ENCODE results near the gene PRTN3.

PRTN3 gene

DNA sequence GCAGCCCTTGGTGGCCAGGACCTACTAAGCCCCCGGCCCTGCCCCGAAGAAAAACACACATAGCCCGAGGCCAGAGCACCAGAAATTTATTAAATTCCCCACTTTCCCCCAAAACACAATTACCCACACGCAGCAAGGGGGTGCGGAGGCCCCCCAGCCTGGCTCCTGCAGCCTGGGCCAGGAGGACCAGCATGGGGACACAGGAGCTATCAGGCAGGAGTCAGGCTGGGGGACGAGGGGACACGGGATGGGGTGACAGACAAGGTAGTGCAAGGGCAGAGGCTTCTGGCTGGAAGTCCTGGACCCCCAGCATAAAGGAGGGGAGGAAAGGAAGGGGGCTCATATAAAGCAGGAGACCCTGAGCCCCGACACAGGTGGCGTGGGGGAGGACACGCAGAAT lies 55.6 kb downstream of the PRTN3 start:
- no peak overlapping the region for H3K27ac ChIP-seq
- TF ChIP-seq, protein P1, sequence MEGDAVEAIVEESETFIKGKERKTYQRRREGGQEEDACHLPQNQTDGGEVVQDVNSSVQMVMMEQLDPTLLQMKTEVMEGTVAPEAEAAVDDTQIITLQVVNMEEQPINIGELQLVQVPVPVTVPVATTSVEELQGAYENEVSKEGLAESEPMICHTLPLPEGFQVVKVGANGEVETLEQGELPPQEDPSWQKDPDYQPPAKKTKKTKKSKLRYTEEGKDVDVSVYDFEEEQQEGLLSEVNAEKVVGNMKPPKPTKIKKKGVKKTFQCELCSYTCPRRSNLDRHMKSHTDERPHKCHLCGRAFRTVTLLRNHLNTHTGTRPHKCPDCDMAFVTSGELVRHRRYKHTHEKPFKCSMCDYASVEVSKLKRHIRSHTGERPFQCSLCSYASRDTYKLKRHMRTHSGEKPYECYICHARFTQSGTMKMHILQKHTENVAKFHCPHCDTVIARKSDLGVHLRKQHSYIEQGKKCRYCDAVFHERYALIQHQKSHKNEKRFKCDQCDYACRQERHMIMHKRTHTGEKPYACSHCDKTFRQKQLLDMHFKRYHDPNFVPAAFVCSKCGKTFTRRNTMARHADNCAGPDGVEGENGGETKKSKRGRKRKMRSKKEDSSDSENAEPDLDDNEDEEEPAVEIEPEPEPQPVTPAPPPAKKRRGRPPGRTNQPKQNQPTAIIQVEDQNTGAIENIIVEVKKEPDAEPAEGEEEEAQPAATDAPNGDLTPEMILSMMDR (conservative IDR thresholded peaks at IDR 0.05) = no peak
- TF ChIP-seq ZFX (IDR thresholded peaks at IDR 0.05) = no peak

DNA sequence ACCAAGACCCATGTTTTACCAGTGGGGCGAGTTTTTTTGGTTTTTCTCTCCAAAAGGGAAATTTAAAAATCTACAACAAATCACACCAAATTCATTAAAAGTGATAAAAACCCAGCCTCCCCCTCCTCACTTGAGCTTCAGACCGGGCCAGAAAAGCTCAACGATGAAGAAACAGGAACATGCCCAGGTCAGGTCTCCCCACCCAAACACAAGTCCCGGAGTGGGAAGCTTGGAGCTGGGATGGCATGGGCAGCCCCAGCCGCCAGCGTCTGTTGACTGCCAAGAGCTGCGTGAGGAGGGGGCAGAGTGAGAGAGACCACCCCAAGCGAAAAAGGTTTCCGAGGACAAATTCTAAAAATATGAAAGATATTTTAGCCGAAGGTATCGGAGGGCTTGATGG lies 56.2 kb downstream of the PRTN3 start:
- no peak for TF ChIP-seq ZFX (IDR thresholded peaks at IDR 0.05)
- TF ChIP-seq, protein P1 (conservative IDR thresholded peaks at IDR 0.05) = no peak

DNA sequence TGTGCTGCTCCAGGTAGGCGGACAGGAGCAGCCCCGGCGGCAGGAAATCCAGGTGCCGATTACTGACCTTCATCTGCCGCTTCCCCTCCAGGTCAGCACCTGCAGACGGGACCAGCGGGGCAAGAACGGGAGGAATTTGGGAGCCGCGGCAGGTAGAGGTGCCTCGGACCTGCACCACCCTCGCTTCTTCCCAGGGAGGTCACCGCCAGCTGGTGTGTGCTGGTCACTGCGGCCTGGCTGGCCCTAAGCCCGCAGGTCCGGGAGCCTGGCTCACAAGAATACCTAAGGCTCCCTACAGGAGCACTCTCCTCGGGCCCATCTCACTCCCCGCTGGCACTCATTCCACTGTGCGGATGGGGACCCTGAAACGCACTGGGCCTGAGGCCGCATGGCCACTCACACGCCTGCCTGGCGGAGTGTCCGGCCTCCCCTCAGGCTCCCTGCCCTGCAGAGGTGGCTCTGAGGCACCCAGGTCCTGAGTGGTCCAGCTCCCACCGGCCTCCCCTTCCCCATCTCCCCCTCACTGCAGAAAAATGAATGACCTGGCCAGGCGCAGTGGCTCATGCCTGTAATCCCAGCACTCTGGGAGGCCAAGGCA lies 56.7 kb downstream of the PRTN3 start:
- no peak overlapping the region for H3K27ac ChIP-seq
- TF ChIP-seq ZFX (IDR thresholded peaks at IDR 0.05) = no peak
- TF ChIP-seq, protein P1 (conservative IDR thresholded peaks at IDR 0.05) = no peak

More for the DNA sequence above, 56.2 kb downstream of the PRTN3 start:
- no peak overlapping the region for H3K27ac ChIP-seq

Data from C4-2B (cell line).